Right renal pelvis (tissue), 4 donors: Measurements from ENCODE around the gene PCDHA1. TPM values are rescaled to one million over a fixed set of nuclear protein-coding genes. Genes with fewer than 3 reads are reported as not detected.

Experiments used
- DNase-seq, 4 donors: peaks; one replicate each; pipeline ENCODE4 v3.0.0-alpha.2; 2013; ENCODE audit warnings: low read depth in 4 of 4, low spot score in 3 of 4, missing footprints in 1 of 4
- polyA plus RNA-seq, 4 donors: library from polyadenylated mRNA; unstranded; fragments of 120-200 nt; gene quantifications; one replicate each; pipeline ENCODE4 v1.2.1, GENCODE V29; 2013; ENCODE audit not compliant: insufficient read length in 4 of 4

The PCDHA1 gene
- polyA plus RNA-seq, 4 donors, result 0.06 TPM; not detected in 3

DNA sequence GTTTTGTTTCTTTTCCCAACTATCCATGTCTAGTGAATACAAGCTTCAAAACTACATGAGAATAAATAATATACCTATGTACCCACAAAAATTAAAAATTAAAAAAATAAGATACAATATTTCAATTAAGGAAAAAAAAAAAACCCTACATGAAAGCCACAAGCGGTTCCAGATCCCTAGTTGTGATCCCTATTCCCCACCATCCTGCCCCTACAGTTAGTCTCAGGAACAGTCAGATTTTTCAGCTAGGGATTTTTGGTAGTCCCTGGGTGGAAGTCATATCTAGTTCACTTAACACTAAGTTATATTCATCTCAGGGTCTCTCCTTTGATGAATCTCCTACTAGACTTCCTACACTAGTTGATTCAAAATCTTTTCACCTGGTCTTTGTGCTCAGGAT, 246.7 kb downstream of the PCDHA1 start:
- no peak for DNase-seq

DNA sequence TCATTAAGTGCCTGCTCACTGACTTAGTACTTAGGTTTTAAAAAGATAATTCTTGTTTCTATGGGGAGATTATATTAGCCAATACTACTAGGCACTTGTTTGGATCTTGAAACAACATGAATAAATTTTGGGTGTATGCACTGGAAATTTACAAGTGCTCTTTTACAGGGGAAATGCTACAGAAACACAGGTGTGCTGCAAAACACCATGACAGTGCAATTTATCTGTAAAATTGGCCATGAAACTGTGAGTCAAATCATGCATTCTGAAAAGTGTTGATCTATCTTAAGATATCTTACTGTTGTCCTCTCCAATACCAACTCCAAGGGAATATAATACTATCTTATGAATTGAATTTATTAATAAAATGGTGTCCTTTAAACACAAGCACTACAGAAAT, 253.1 kb downstream of the PCDHA1 start:
- no peak for DNase-seq

DNA sequence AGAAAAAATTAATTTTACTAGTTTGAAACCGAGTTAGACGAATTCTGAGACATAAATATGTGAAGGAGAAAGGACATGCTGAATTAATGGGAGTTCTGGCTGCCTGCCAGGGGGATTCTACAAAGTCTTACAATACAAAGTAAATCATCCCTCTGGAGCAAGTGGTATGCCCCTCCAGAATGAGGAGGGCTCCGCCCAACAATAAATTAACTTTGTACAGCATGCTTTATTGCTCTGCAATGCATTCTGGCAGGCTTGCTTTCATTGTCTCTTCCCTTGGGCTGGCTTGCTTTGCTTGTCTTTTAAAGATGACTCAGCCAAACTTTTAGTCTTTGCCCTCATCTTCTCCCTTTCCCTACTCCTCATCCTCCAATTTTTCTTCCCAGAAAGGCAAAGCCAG, 253.6 kb downstream of the PCDHA1 start:
- DNase-seq, result no peak

GRCh38 chr5:141040093-141040770, 254.3 kb downstream of the PCDHA1 start:
- DNase-seq, result peak in 1 of 4 donors; percentile 3

DNA sequence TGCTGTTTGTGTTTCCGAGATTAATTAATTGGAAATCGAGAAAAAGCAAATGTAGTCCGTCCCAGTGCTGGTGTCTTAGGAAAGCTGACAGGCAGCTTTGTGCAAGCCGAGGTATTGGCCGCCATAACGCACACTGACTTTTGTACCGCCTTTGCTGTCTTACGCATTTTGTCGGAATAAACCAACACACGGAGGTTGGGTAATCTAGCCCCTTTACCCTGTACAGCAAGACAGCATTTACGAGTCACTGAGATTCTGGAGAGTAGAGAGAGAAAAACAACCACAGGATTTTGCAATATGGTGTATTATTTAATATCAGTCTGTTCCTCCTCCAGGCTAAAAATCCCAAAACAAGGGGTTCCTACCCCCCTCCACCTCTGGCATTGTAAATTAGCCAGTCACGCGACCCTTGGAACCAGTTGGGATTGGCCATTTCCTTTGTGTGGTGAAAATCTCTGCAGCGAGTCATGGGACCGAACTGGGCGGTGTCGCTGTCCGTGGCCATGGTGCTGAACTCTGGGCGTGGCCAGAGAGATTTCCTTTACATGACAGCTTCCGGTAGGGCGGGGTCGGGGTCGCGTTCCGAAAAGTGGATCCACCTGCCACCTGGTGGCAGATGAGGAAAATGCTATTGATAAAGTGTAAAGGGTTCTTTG, 255.0 kb downstream of the PCDHA1 start:
- peak; percentile 66 to 77 (median 72) for DNase-seq

DNA sequence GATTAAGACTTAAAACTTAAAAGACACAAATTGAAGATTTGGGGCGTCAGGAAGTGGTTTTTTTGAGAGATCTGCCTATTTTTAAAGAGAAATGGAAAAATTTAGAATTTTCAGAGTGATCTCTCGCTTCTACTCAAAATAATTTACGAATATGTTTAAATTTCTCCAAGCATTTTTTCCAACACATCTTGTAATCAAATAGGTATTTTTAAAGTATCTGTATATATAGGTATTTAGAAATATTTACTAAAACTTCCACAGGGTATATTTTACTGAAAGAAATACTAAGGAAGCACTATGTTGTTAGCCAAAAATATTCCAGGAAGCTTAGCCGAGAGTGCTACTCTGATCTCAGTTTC, 255.5 kb downstream of the PCDHA1 start:
- no peak for DNase-seq

GRCh38 chr5:141042555-141042954, 256.6 kb downstream of the PCDHA1 start:
- no peak for DNase-seq

GRCh38 chr5:141050622-141051520, 264.9 kb downstream of the PCDHA1 start, which contains the start of gene PCDHB1:
TSS of gene PCDHB1 (plus strand) at chr5:141051374. CDS start at chr5:141051471, 97 bp downstream.
- DNase-seq, result peak in 1 of 4 donors; percentile 2

- peak in 1 of 4 donors; percentile 4 for DNase-seq
These were observed 265.6 kb downstream of the PCDHA1 start for GRCh38 chr5:141051521-141051866.

Other genes with a start within 250 kb of the PCDHA1 start
- gene EIF4EBP3, start 238.5 kb upstream of the PCDHA1 start, polyA plus RNA-seq, result 10 to 100 TPM; 10.4 to 12.5 (median 12.0) TPM
- gene SRA1, start 228.7 kb upstream of the PCDHA1 start, polyA plus RNA-seq, result 10 to 100 TPM; 23.4 to 29.6 (median 26.4) TPM
- 10 to 100 TPM; 31.3 to 39.8 (median 33.9) TPM for gene APBB3, start 221.5 kb upstream of the PCDHA1 start, polyA plus RNA-seq
- gene SLC35A4, start 221.3 kb upstream of the PCDHA1 start, polyA plus RNA-seq, result 10 to 100 TPM; 83.5 to 87.5 (median 85.2) TPM
- gene CD14, start 153.0 kb upstream of the PCDHA1 start, polyA plus RNA-seq, result 10 to 100 TPM in 1 of 4 donors, 1 to 10 TPM in 3; 7.3 to 10.0 (median 8.4) TPM
- gene TMCO6, start 146.7 kb upstream of the PCDHA1 start, polyA plus RNA-seq, result 10 to 100 TPM; 15.5 to 18.8 (median 16.9) TPM
- gene NDUFA2, start 138.5 kb upstream of the PCDHA1 start, polyA plus RNA-seq, result 100 to 1,000 TPM in 1 of 4 donors, 10 to 100 TPM in 3; 73.4 to 113 (median 79.0) TPM
- gene IK, start 138.3 kb upstream of the PCDHA1 start, polyA plus RNA-seq, result 100 to 1,000 TPM; 150 to 164 (median 156) TPM
- 10 to 100 TPM; 13.2 to 15.3 (median 14.3) TPM for gene WDR55, start 121.2 kb upstream of the PCDHA1 start, polyA plus RNA-seq
- under 1 TPM in 2 of 4 donors, not detected in 2; 0.14 to 0.29 TPM for gene DND1, start 112.6 kb upstream of the PCDHA1 start, polyA plus RNA-seq
- 10 to 100 TPM; 65.0 to 67.1 (median 66.5) TPM for gene HARS1, start 94.8 kb upstream of the PCDHA1 start, polyA plus RNA-seq
- 10 to 100 TPM; 42.7 to 47.6 (median 45.9) TPM for gene HARS2, start 94.7 kb upstream of the PCDHA1 start, polyA plus RNA-seq
- gene ZMAT2, start 85.7 kb upstream of the PCDHA1 start, polyA plus RNA-seq, result 100 to 1,000 TPM; 103 to 126 (median 118) TPM
- gene PCDHA2, start 8.7 kb downstream of the PCDHA1 start, polyA plus RNA-seq, result under 1 TPM; 0.13 to 0.30 (median 0.25) TPM
- gene PCDHA3, start 14.9 kb downstream of the PCDHA1 start, polyA plus RNA-seq, result under 1 TPM; 0.25 to 0.49 (median 0.38) TPM
- 1 to 10 TPM in 2 of 4 donors, under 1 TPM in 2; 0.62 to 1.6 (median 1.1) TPM for gene PCDHA4, start 20.9 kb downstream of the PCDHA1 start, polyA plus RNA-seq
- under 1 TPM in 3 of 4 donors, not detected in 1; 0.04 to 0.15 (median 0.06) TPM for gene PCDHA5, start 35.5 kb downstream of the PCDHA1 start, polyA plus RNA-seq
- gene PCDHA6, start 41.8 kb downstream of the PCDHA1 start, polyA plus RNA-seq, result under 1 TPM; 0.13 to 0.51 (median 0.47) TPM
- gene PCDHA7, start 48.1 kb downstream of the PCDHA1 start, polyA plus RNA-seq, result under 1 TPM; 0.28 to 0.51 (median 0.37) TPM
- gene PCDHA8, start 55.0 kb downstream of the PCDHA1 start, polyA plus RNA-seq, result under 1 TPM in 3 of 4 donors, not detected in 1; 0.04 to 0.07 (median 0.06) TPM
- gene PCDHA9, start 62.2 kb downstream of the PCDHA1 start, polyA plus RNA-seq, result under 1 TPM in 3 of 4 donors, not detected in 1; 0.01 to 0.11 (median 0.06) TPM
- gene PCDHA10, start 69.8 kb downstream of the PCDHA1 start, polyA plus RNA-seq, result 1 to 10 TPM in 1 of 4 donors, under 1 TPM in 3; 0.05 to 1.7 (median 0.43) TPM
- under 1 TPM; 0.16 to 0.37 (median 0.27) TPM for gene PCDHA11, start 82.8 kb downstream of the PCDHA1 start, polyA plus RNA-seq
- under 1 TPM; 0.03 to 0.24 (median 0.10) TPM for gene PCDHA12, start 89.2 kb downstream of the PCDHA1 start, polyA plus RNA-seq
- gene PCDHA13, start 96.0 kb downstream of the PCDHA1 start, polyA plus RNA-seq, result under 1 TPM in 3 of 4 donors, not detected in 1; 0.01 to 0.14 (median 0.04) TPM
- gene PCDHAC1, start 140.2 kb downstream of the PCDHA1 start, polyA plus RNA-seq, result under 1 TPM in 3 of 4 donors, not detected in 1; 0.10 to 0.16 (median 0.11) TPM
- under 1 TPM; 0.45 to 0.70 (median 0.59) TPM for gene PCDHAC2, start 180.3 kb downstream of the PCDHA1 start, polyA plus RNA-seq